HG02759 (cell line): ENCODE results near the gene ARL16.

Source experiments
- ATAC-seq: cut with Tn5 transposase; IDR thresholded peaks from one replicate; pipeline ENCODE4 v1.9.1; 2021; ENCODE audit warnings: mild to moderate bottlenecking, moderate library complexity; ENCODE audit not compliant: unreplicated experiment

ARL16 gene

DNA sequence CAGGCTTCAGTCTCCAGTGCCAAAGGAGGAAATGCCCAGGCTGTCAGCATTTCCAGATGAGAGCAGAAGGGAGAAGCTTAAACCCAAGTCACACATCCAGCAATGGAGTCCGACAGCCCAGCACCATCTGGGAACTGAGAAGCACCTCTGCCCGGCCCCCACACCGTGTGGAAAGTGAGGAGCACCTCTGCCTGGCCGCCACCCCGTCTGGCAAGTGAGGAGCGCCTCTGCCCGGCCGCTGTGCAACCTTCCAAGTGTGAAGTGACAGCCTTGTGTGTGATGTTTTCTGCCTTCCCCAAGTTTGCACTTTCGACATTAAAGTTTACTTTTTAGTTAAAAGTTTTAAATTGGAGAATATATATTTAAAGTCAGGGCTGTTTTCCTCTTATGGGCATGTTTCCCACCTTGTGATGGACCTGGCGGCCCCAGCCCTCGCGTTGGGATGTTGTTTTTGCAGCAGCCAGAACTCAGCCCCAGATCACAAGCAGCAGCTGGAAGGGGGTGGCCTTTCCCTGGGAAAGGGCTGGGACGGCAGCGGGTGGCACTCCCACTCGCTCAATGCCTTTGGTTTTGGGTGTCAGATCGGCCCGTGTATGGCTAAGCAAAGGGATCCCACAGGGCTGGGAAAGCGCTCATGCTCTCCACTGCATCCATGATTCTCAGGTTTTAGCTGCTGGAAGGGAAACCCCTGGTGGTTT lies 9.9 kb downstream of the ARL16 start:
- ATAC-seq: no peak

DNA sequence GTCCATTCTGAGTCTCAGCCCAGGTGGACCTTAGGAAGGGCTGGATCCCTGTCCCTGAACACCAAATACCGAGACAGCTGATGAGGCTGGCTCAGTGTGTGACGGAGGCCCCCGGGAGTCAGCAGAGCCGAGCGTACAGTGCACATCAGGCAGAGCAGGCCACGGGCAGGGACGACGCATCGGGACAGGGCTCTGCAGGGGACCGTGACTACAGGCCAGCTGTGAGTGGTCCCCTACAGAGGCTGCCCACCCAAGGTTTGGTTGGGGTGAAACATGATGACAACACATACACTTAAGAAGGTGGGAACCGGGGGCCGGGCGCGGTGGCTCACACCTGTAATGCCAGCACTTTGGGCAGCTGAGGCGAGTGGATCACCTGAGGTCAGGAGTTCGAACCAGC lies 10.6 kb downstream of the ARL16 start:
- no peak for ATAC-seq

DNA sequence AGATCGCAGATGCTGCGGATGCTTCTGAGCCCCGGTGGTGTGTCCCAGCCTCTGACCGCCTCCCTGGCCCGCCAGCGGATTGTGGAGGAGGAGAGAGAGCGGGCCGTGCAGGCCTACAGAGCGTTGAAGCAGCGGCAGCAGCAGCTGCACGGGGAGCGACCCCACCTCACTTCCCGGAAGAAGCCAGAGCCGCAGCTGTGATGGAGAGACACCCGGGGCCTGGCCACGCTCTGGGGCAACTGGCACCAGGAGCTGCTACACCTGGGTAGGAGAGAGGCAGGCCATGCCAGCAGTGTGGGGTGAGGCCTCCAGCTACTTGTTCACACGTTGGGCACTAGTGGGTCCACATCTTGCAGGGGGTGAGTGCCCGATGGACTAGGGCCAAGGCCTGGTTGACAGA lies 11.1 kb downstream of the ARL16 start:
- ATAC-seq: no peak

DNA sequence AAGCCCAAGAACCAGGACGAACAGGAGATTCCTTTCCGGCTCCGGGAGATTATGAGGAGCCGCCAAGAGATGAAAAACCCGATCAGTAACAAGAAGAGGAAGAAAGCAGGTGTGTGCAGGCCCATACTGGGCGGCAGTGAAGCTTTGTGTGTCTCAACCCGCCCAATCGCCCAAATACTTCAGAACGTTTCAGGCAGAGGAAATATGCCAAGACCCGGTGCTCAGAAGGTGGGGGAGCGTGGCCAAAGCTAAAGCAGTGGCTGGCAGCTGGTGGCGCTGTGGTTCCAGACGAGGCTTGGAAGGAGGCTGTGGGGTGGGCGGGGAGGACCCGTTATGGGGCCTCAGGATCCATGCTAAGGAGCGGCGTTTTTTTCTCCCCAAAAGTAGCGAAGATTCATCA lies 15.8 kb downstream of the ARL16 start:
- no peak for ATAC-seq

DNA sequence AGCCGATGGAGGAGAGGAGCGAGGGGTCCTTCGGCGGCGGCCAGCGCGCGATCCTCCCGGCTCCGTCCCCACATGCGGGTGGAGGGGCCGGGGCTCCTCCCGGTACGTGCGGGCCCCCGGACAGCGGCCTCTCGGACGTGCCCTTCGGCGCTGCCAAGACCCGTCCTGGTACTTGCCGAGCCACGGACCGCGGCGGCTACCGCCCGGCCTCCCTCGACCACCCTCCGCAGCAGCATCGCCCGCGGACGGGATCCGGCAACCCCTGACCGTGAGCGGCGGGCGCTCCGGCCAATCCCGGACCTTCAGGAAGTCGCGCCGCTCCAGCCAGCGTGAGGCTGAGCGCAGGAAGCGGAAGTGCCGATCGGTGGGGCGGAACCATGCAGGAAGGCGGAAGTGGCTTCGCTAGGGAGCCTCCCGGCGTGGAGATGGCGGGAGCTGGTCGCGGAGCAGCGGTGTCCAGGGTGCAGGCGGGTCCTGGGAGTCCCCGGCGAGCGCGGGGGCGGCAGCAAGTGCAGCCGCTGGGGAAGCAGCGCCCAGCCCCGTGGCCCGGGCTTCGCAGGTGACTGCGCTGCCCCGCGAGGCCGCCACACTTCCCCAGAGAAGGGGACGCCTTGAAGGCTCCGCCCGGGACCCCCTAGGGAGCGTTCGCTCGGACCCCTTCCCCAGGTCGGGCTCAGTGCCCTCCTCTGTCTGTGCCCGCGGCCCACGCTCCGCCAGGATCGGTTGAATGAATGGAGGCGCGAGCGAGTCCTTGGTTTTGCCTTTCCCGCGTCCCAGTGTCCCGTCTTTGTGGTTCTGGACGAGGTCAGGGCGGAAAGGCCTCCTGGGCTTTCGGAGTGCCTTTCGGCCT lies 17.0 kb downstream of the ARL16 start, which contains the start of the genes CCDC137 and OXLD1:
CCDC137 (plus strand) TSS at position 396 of the 850 bp plus-strand sequence; CDS start at position 426, 30 bp downstream.
OXLD1 (minus strand) TSS at position 264 of the 850 bp plus-strand sequence; CDS start at position 236, 28 bp downstream.
- peak; percentile 94 for ATAC-seq

DNA sequence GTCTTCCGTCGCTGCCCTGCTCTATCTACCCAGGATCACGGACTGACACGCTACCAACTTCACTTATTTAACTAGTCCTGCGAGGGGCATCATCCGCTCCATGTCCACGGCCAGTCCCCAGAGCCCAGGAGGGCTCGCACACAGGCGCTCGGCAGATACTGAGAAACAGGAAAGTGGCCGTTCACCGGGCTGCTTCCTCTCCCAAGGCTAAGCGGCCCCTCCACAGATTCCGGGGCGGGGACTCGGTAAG lies 17.6 kb downstream of the ARL16 start:
- ATAC-seq: no peak

DNA sequence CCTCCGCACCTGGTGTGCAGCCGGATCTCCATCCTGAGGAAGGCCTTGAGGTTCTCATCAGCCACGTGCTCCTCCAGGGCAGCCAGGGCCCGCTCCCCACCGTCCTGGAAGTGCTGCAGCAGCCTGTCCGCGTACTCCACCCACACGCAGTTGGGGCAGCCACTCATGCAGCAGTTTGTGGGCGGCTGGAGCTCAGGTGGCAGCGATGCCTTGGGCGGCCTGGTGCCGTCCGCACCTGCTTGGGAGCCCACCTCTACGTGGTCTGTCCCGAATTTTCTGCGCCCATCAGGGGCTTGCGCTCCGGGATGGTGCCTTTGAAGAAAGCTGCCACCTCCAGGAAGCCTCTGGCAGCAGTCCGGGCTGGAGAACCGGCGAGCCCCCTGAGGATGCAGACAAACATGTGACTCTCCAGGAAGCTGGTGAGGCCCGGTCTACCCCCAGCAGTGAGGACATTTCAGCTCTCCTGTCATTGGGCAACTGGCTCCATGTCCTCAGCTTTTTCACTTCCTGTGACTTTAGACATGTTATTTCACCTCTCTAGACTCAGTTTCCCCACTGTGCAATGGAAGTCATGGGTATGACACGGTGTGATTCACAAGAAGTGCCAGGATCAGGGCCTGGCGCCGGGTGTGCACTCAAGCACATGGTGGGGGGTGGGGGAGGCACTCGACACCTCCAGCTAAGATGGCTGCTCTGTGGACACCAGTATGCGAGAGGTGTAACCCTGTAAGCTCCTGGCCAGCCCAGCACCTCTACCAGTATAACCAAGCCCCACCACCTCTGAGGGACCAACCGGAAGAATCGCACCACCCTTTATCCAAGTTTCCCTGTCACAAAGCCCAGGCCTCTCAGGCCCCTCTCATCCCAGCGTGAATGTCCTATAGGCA lies 18.1 kb downstream of the ARL16 start:
- peak; percentile 2 for ATAC-seq

- no peak for ATAC-seq
Measured at GRCh38 chr17:81664051-81664470, 19.5 kb downstream of the ARL16 start.

GRCh38 chr17:81662002-81662401 lies 21.6 kb downstream of the ARL16 start:
- ATAC-seq: no peak

DNA sequence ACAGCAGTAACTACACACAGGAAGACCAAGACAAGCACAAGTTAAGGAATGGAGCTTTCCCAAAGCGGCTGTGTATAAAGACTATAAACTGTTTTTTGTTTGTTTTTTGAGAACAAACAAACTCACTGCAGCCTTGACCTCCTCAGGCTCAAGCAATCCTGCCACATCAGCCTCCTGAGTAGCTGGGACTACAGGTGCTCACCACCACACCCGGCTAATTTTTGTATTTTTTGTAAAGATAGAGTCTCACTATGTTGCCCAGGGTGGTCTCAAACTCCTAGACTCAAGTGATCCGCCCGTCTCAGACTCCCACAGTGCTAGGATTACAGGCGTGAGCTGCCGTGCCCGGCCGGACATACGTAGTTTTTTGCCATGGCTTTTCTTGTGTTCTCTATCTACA lies 23.2 kb downstream of the ARL16 start:
- no peak for ATAC-seq

DNA sequence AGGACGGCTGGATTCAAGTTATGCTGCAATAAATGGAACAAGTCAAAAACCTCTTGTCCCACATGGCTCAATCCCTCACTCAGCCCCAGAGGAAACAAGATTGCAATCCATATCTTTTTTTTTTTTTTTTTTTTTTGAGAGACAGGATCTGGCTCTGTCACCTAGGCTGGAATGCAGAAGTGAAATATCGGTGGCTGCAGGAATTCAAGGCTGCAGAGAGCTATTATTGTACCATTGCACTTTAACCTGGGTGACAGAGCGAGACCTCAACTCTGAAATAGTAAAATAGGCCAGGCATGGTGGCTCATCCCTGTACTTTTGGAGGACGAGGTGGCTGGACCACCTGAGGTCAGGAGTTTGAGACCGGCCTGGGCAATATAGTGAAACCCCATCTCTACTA lies 24.6 kb downstream of the ARL16 start:
- no peak for ATAC-seq

GRCh38 chr17:81656835-81657234 lies 26.8 kb downstream of the ARL16 start:
- no peak for ATAC-seq

DNA sequence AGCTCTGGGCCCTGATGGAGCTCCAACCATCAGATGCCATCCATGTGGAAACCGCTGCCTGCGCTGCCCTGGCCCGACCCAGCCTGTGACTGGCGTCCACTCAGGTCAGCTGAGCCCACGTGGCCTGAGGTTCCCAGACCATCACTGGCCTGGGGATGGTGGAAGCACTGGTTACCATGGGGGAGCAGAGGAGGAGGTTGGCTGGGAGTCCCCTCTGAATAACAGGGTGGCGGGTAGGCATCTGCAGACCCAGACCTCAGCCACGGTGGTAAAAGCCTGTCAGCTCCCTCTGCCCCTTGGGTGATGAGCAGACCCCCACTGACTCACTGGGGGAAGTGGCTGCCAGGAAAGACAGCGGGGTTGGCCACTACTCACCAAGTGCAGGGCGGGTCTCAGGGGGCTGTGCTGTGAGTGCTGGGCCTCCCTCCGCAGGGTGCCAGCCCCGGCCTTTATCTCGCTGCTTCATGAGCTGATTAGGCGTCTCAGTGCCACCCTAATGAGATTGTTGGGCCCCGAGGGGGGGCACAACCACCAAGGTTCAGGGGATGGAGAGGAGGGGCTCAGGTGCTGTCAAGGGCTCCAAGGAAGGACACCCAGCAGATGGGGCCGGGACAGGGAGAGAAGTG lies 27.4 kb downstream of the ARL16 start, which contains the start of gene PDE6G:
PDE6G (minus strand) TSS at position 425 of the 626 bp plus-strand sequence. CDS start 3,237 bp downstream, outside the sequence.
- ATAC-seq: no peak

DNA sequence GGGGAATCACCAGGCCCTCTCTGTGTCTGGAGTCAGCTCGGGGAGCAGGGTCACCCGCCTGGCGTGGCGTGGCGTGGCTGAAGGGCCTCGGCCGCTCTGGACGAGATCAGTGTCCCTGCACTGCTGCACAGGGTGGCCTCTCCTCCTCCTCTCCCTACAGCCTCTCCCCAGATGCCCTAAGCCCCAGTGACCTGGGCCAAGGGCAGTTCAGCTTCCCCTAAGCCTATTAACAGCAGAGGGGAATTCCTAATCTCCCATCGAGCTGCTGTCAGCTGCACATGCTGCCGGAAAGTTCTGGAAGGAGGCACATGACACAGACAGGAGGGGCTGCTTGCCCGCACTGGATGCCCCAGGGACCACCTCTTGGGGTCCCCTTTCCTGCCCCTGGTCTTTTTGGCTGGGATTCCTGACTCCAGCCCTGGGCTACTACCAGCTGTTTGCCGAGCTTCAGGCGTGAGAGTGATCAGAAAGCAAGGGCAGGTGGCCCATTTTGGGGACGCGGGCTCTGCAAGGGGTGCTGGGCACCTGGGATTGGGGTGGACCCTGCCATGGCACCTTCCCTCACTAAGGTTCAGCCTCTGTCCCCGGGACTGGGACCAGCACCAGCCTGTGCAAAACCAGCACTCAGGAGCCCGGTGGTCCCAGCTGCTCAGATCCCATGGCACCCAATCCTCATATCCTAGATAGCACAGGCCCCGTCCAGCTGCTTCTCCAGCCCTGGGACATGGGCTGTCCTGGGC lies 28.0 kb downstream of the ARL16 start:
- ATAC-seq: no peak

- ATAC-seq: no peak
Measured at GRCh38 chr17:81652906-81653771, 30.5 kb downstream of the ARL16 start.

GRCh38 chr17:81651692-81652091 lies 31.9 kb downstream of the ARL16 start:
- no peak for ATAC-seq

GRCh38 chr17:81650951-81651350 lies 32.6 kb downstream of the ARL16 start:
- ATAC-seq: no peak

DNA sequence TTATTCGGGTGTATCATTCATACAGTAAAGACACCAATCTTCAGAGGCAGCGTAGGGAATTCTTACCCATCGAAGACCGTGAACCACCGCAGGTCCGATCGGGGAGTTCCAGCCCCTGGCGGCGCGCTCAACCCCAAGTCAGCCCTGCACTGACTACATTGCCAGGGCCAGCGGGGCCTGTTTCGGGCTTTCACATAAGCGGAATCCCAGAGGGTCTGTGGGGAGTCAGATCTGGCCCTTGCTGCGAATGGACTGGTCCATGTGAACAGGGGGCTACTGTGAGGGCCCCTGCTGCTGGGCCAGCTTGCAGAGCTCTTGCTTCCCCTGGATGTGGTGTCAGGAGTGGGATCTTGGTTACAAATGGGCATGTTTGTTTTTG lies 34.9 kb downstream of the ARL16 start:
- ATAC-seq: no peak
